Measurements from ENCODE around the gene LRRTM4.

Gene LRRTM4

DNA sequence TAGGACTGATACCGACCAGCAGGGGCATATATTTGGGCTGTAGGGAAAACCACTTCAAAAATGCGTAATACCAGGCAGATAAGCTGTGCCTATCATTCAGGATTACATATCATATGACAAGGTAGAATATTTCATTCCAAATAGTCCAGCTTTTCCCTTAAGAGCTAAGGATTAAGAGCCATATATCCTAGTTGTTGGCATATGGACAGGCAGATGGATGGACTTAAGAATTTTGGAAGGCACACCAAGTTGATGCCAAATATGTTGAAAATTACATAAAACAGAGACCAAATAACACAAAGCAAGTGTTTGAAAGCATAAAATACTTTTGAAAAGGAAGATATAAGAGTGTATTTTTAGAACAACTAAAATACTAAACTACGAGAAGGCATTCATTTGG is 52.1 kb downstream of the LRRTM4 start:
- DNase-seq (ENCODE audit: low spot score): no peak

DNA sequence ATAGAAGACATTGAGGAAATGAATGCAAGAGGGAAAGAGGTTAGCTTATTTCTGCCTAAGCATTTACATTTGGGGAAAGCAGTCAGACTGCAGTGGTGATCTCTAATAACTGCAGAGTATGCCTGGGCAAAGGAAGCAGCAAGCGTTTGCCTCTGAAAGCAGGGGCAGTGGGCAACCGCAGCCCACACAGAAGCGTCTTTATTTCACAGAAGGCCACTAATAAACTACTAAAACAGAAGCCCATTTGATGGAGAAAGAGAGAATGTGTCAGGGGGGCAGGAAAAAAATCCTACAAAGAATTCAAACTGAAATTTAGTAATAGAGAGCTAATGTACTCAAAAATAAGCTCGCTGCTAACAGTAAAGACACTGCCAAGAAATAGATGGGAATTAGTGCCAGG is 53.1 kb downstream of the LRRTM4 start:
- DNase-seq (ENCODE audit: low spot score): no peak

DNA sequence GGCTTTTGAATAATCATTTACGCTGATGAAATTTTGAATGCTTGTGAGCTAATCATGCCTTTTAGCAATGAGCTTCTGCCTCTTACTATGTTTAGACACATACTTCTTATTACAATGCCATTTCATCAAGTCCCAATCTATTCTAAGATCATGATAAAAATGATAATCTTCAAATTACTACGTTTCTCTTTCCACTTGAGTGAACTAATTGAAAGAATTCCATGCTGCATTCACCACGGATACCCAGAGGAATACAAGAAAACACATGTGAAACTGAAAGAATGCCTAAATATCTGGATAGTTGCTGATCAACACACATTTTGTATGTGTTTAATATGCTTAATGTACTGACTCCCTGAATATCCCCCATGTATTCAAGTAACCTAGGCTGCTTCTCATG is 62.3 kb downstream of the LRRTM4 start:
- no peak for DNase-seq (ENCODE audit: low spot score)

DNA sequence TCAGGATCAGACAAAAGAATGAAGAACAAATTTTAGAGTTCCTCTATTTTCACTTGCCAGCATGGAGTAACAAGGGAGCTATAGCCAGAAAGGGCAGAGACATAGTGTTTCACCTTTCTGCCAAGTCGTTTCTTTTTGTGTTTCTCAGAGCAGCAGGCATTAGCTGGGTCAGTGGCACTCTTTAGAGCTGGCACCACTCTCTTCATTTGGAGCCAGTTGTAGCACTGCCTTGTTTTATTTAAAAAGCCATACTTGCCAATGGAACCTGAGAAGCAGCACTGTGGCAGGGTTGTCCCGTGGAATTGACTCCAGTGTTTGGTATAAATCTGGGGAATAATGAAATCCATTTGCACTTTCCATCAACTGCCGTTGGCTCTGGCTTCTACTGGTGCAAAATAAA is 64.0 kb downstream of the LRRTM4 start:
- DNase-seq (ENCODE audit: low spot score): no peak

DNA sequence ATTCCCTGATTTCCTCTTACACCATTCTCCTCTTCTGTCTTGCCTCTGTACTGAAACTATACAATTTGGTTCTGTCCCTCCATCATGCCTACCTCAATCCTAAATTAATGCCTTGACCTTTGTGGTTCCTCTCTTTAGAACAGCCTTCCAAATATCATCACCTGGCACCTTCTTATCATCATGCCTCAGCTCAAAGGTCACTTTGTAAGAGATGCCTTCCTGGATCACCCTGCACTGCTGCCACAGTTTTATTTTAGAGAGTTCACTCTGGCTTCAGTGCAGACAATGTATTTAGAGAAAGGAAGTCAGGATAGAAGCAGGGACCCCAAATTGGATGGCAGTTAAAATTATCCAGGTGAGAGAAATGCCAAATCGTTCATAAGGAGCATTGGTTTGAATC is 64.5 kb downstream of the LRRTM4 start:
- DNase-seq (ENCODE audit: low spot score): no peak

DNA sequence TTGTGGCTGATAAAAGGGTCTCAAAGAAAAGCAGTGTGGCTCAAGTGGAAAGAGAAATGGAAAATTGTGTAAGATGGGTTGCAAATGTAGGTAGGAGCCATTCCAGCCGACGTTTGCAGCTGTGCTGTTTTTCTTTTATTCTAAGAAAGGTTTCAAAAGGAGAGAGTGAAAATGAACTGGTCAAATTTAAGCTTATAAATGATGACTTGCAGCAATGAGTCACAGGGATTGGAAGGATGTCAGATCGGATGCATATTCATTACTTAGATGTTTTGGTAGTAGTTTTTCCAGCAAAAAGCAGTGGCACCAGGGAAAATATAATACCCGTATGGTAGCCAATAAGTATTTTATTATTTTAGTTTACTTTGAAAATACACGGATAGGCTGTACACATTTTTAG is 79.1 kb downstream of the LRRTM4 start:
- no peak for DNase-seq (ENCODE audit: low spot score)

DNA sequence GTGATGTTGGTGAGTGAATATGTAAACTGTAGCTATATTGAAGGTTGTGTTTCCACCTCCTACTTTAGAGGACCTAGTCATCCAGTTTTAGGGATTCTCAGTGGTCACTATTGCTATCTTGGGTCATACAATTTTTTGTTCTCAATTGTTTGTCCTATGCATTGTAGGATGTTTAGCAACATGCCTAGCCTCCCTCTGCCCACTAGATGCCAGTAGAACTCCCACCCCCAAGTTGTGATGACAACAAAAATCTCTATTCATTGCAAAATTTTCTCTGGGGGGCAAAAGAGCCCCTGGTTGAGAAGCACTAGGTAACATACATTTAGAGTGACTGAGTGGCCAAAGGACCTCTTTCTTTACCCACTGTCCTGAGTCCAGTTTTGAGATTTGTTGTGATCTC is 87.3 kb downstream of the LRRTM4 start:
- no peak for DNase-seq (ENCODE audit: low spot score)

DNA sequence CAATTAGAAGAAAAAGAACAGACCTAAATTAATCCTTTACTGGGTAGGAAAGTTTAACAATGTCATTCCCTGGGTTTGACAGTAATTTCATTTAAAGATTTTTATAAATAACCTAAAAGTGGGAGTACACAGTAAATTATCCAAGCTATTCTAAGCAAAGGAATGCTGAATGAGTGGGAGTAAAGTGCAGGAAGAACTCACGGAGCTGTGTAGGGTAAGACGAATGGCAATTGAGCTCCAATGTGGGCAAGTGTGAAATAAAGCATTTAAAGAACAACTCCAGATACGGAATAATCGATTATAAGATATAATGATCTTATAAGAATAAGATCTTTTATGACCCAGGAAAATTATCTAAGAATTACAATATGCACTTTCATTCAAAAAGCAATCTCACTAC is 93.2 kb downstream of the LRRTM4 start:
- DNase-seq (ENCODE audit: low spot score): no peak

DNA sequence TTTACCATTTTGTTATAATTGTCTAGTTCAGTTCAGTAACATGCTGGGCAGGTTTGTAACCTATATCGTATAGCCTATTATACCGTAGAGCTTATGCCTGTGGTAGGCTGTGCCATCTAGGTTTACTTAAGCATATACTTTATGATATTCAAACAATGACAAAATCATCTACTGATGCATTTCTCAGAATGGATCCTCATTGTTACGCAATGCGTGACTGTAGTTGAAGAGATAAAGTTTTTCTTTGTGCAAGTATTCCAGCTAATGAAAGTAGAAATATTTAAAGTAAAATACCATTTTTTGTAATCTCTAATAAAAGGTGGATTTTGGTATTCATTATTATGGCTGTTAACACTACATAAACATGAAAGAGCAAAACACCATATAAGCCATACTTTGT is 100.2 kb downstream of the LRRTM4 start:
- DNase-seq (ENCODE audit: low spot score): no peak

DNA sequence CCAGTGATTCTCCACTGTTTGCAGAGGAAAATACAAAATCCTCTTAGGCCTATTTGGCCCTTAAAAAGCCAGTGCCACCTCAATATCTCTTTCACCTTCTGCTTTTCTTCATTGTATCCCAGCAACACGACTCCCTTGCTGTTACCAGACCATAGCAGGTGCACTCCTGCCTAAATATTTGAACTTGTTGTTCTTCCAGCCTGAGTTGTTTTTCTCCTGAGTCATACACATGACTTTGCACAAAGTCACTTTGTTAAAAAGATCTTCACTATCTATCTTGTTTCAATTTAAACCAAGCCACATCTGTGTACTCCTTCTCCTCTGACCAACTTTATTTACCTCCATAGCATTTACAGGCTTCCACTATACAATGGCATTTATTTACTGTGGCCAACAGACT is 103.6 kb downstream of the LRRTM4 start:
- no peak for DNase-seq (ENCODE audit: low spot score)

DNA sequence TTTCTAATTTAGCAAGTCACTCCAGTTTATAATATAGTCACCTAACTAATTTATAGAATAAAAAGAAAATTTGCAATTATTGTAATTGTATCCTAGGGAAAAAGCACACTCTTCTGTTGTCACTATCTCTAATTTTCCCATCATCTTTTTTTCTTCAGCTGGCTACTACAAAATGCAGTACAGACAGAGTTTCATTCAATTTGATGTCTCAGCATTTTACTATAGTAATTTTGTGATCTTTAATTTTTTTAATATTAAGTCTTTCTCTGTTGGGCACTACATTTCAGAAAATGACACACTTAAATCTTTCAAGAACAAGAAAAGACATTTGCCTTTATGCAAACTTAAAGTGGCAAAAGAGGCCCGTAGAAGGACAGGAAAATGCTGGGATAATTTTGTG is 118.0 kb downstream of the LRRTM4 start:
- DNase-seq (ENCODE audit: low spot score): no peak

DNA sequence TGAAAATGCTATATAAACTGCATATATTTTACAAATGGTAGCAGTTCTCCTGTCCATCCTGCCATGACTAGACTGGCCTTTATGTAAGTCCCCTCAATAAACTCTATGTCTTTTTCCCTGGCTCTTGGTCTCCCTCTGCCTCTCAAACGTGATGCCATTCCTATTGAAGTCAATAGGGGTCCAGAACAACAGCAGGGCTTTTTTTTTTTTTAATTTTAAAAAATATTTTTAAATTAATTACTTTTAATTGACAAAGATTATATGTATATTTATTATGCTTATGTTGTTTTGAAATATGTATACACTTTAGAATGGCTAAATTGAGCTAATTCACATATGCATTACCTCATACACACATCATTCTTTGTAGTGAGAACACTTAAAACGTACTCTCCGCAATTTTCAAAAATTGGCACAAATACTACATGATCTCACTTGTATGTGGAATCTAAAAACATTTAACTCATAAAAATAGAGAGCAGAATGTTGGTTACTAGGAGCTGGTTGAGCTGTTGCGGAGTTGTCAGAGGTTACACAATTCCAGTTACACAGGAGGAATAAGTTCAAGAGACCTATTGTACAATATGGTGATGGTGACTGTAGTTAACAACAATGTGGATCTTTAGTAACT is 123.1 kb downstream of the LRRTM4 start:
- DNase-seq (ENCODE audit: low spot score): no peak

DNA sequence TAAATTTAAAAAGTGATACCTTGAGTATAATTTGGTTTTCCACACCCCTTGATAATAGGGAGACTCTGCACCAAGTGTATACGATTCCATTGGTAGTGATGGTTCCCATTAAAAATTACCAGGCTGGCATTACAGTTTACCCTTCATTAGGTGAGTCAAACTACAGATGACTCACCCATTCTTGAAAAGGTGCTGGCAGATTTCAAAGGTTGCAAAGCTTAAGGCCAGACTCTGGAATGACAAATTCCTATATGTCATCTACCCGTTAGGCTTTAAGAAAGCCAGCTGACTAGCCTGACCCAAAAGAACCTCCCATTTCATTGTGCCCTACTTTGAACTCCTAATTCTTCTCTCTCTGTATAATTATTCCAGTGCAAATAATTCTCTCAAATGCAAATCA is 124.4 kb downstream of the LRRTM4 start:
- peak; percentile 57 for DNase-seq (ENCODE audit: low spot score)

DNA sequence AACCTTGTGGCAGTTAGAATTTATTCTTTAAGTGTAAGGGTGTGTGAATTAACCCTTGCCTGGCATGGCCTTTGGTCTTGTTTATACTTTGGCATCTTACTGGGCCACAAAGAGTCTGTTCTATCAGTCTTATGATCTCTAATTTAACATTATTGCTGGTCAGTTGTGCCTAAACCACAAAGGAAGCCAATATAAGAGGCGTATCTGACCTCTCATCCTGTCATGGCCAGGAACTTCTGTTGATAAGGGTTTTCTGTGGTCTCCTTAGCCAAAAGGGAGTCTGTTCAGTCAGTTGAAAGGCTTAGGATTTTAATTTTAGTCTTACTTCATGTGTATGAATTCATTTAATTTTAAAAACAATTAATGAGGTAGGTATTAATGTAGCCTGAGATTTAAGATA is 127.2 kb downstream of the LRRTM4 start:
- no peak for DNase-seq (ENCODE audit: low spot score)

DNA sequence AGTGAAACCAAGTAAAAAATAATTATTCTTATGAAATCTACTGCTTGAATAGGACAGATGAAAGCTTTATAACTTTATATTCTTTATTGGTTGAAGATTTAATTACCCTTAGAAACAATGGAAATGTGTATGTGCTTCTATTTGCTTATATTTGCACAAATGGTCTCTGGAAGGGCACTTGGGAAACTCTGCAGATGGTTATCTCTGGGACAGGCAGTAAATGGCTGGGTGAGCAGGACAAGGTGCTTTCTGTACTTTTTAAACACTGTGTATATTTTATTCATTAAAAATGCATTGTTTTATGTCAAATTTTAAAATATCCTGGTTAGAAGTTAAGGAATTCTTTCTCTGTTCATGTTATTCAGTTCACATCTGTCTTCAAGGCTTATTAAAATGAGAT is 131.1 kb downstream of the LRRTM4 start:
- DNase-seq (ENCODE audit: low spot score): no peak

DNA sequence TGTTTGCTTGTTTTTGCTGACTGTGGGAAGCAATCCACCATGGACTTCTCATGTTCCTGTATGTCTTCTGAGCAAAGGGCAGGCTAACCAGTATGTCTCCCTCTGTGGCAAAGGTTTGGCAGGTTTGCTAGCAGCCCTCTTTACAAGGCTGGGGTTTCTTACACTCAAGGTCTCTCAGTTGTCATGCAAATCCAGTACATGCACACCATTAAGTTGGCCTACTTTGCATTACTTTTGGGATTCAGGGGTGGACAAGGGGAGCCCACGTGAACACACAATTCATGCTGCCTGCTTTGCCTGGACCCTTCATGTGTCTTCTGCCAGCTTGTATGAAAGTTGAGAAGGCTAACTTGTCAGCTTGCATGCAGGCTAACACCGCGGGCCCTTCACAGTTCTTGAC is 134.9 kb downstream of the LRRTM4 start:
- DNase-seq (ENCODE audit: low spot score): no peak

DNA sequence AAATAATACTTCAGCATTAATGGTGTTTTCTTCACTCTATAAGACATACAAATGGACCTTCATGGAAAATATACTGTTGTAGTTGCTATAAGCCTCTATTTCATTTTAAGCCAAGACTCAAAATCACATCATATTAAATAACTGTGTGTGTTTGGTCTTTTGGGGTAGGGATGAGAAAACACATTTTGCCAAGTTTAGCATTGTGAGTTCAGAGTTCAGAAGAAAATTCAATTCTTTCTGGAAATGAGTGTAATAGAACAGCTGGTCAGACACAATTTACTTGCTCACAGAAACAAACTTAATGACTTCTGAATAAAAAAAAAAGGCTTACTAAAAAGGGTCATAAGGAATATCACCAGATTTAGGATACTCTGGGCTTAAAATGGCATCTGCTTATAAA is 149.5 kb downstream of the LRRTM4 start:
- no peak for DNase-seq (ENCODE audit: low spot score)

DNA sequence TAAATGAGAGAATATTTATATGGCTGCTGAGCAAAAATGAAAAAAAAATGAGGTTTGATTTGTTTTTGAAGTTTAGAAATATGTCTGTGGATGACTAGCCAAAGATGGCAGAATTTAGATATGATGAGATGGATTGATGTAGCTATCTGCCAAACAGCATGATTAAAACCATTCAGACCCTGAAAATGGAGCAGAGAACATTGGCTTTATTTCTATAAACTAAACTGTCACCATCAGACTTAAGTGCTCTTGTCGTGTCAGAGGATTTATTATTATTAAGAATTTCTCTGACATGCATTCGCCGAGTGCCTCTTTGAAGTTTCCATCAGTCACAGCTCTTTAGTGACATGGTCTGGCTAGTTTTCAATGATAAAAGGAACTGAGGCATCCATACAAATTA is 151.7 kb downstream of the LRRTM4 start:
- DNase-seq (ENCODE audit: low spot score): no peak

DNA sequence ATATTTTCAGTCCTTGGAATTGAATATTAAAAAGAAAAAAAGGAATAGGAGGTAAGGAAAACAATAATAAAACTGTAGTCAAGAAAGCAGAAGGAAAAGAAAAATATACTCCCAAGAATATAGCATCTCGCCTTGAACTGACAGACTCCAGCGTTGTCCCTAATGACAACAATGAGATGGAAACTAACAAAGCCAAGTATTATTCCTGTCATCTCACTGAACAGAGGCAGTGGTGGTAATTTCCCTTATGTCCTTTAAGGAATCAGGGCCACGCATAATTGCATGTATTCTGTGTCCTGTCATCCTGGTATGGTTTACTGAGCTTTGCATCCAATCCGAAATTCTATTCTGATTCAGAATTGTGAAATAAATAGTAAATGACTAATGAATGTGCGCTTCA is 158.9 kb downstream of the LRRTM4 start:
- no peak for DNase-seq (ENCODE audit: low spot score)

DNA sequence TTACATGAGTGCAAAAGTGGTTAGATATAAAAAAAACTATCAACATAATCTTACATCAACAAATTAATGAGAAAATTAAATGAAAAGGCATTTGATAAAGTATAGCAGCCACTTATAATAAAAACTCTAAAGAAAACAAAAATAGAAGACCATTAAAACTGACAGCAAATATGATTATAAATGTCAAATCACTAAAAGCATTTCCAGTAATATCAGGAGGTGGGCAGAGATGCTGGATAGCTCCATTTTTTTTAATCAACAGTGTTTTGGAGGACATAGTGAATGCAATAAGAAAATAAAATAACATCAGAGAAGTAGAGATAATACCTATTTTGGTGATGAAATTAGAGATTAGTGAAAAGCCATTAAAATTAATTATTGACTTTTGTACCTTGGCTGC is 173.4 kb downstream of the LRRTM4 start:
- DNase-seq (ENCODE audit: low spot score): no peak

DNA sequence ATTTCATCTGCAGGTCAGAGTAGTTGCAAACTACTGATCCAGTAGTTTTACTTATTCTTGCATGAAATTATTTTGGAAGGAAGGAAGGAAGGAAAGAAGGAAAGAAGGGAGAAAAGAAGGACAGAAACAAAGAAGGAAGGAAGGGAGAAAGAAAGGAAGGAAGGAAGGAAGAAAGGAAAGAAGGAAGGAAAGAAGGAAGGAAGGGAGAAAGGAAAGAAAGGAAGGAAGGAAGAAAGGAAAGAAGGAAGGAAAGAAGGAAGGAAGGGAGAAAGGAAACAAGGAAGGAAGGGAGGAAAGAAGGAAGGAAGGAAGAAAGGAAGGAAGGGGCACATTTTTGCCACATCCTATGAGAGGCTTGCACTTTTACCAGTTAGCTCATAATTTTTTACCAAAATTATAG is 186.2 kb downstream of the LRRTM4 start:
- no peak for DNase-seq (ENCODE audit: low spot score)

DNA sequence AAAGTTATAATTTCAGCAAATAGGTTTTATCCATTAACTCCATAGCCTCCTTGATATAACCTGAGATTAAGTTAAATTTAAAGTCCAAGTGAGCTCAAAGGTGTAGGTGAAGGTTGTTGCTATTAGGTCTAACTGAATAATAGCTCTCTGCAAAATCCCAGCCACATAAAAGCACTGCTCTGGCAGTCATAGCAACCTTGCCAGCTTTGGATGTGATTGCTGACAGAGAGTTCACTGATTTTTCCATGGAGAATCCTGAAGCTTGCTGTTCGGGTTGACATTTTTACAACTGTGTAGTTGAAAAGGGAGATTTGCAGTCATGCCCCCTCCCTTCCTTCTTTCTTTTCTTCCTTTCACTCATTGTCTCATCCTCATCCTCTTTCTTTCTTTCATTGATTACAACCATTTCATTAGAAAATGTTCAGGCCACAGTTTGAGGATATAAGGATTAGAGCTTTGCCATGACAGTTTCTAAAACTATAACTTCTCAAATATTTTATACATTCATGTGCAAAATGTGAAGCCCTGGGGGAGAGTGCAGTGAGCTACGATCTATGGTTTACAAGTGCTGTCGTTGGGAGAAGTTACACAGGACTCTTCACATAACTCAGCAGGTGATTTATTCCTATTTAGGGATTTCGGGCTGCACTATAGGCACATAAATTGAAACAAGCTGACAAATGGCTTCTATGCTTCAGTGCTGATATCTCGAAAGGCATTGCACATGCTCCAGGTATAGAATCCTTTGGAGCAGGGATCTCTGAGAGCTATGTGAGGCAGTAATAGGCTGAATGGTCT is 193.8 kb downstream of the LRRTM4 start:
- no peak for DNase-seq (ENCODE audit: low spot score)

DNA sequence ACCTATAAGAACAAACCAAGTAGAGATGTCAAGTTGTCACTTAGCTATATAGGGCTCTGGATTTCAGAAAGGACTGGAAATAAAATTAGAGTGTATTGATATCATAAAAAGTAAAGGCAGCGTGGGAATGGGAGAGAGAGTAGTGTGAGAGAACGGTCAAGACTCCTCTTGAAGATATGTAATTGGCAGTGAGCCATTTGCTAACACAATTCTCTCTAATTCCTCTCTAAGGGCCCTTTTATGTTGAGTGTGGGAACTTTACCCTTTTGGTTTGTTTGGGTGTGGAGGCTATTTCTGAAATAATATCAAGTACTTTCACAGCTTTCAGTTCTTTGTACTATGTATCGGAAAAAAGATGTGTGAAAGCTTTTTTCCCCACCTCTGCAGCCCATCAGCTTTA is 196.8 kb downstream of the LRRTM4 start:
- no peak for DNase-seq (ENCODE audit: low spot score)

DNA sequence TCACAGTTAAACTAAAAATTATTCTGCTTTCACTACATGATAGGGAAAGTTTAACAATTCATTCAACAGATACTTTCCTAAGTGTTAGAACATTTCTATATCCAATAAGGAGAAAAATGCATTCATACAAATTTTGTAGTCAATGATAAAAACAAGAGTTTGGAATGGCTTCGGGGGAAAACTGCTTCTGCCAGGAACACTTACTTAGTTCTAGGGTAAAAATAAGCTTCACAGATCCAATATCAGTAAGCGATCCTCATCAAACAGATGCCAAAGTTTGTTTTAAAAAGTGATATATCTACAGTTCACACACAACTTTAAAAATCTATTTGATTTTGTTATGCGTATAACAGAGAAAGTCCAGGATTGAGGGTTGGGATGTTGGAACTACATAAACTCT is 199.7 kb downstream of the LRRTM4 start:
- DNase-seq (ENCODE audit: low spot score): no peak

Measured in kidney tubule cell (primary cell).